AG10803 (cell line): ENCODE results near the gene SENP5.
A peak's percentile ranks its signal among the peaks of the same experiment; 100 is the strongest.

ENCODE experiments used
- DNase-seq: peaks from one replicate; pipeline ENCODE4 v3.0.0; 2010; ENCODE audit warnings: low read depth
- H3K4me3 ChIP-seq: 2 replicates; pipeline ENCODE4 v1.5.1; 2011; ENCODE audit warnings: mild to moderate bottlenecking, low read length, control low read depth
- TF ChIP-seq, protein P1 (sequence below): conservative IDR thresholded peaks from 2 replicates; pipeline ENCODE4 v1.5.1; 2011; ENCODE audit warnings: mild to moderate bottlenecking, low read length, control low read depth, inconsistent platforms

SENP5 gene

DNA sequence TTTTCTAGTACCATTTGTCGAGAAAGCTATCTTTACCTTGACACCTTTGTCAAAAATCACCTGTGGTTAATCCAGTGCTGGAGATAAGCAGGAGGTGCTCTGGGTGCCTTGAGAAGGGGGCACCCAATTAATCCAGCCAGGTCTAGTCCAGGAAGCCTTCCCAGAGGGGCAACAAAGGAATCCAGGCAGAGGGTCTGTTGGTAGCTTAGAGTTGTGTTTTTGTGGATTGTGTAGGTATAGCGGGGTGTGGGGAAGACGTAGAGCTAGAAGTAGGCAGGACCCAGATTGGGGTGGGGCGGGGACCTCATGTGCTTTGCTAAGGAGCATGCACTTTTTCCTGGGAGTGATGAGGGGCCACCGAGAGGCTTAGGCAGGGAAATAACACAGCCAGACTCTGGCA is 106.9 kb downstream of the SENP5 start:
- TF ChIP-seq, protein P1, sequence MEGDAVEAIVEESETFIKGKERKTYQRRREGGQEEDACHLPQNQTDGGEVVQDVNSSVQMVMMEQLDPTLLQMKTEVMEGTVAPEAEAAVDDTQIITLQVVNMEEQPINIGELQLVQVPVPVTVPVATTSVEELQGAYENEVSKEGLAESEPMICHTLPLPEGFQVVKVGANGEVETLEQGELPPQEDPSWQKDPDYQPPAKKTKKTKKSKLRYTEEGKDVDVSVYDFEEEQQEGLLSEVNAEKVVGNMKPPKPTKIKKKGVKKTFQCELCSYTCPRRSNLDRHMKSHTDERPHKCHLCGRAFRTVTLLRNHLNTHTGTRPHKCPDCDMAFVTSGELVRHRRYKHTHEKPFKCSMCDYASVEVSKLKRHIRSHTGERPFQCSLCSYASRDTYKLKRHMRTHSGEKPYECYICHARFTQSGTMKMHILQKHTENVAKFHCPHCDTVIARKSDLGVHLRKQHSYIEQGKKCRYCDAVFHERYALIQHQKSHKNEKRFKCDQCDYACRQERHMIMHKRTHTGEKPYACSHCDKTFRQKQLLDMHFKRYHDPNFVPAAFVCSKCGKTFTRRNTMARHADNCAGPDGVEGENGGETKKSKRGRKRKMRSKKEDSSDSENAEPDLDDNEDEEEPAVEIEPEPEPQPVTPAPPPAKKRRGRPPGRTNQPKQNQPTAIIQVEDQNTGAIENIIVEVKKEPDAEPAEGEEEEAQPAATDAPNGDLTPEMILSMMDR, result no peak

DNA sequence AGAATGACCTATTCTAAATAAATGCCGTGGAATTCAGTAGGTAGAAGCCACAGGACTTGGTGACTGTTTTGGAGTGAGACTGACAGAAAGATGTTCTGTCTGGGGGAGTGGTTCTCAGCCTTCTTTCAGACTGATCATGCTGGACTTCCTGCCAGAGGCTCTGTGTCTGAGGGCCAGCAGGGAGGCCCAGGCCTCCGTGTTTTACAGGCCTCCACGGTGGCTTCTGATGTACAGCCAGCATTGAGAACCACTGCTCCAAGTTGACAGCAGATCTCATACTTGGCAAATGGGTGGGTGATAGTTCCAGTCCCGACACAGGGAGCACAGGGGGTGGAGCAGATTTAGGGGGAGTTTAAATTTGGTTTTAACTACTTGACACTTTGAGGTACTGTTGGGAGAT is 107.6 kb downstream of the SENP5 start:
- TF ChIP-seq, protein P1, result no peak
- no peak overlapping the region for H3K4me3 ChIP-seq
- no peak for DNase-seq

More for the DNA sequence above, 106.9 kb downstream of the SENP5 start:
- no peak overlapping the region for H3K4me3 ChIP-seq
- DNase-seq, result no peak

DNA sequence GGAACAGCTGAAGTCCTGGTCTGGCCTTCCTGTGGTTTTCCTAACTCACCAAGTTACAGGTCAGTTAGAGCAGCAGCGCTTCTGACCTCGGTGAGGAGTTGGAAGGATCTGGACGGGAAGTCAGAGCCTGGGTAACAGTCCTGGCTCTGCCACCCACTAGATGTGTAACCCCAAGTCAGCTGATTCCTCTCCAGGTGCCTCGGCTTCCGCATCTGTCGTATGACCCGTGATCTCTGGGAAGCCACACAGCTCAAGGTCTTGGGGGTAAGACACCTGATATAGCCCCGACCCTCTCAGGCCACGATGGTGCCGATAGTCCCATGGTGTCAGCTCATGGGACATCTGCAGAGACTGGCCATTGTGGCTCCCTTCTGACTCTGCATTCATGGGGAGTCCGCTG is 109.2 kb downstream of the SENP5 start:
- TF ChIP-seq, protein P1, result no peak
- H3K4me3 ChIP-seq, result no peak overlapping the region
- no peak for DNase-seq

DNA sequence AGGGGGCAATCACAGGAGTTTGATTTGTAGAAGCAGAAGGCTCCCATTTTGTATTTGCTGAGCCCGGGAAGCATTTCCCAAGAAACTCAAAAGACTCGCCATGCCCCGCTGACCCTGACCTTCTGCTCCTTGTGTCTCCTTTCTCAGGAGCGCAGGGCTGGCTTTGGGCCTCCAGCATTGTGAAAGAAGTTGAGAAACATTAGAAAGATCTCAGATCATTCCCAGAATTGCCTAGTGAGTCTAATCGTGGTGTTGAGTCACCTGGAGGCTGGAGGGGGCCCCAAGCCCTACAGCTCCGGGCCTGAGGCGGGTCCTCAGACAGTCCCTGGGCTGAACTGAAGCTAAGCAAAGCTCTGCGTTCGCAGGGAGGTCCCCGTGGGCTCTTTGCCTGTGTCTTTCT is 111.8 kb downstream of the SENP5 start:
- peak; percentile 69 for DNase-seq
- TF ChIP-seq, protein P1, result no peak
- H3K4me3 ChIP-seq, result no peak overlapping the region

DNA sequence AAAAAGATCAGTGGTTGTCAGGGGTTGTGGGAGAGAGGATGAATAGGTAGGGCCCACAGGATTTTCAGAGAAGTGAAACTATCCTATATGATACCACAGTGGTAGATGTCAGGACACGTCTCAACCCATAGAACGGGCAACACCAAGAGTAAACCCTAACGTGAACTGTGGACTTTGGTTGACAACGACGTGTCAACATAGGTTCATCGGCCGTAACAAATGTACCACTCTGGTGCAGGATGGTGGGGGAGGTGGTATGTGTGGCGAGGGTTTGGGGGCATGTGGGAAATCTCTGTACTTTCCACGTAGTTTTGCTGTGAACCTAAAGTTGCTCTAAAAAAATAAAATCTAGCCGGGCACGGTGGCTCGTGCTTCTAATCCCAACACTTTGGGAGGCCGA is 113.9 kb downstream of the SENP5 start:
- TF ChIP-seq, protein P1, result no peak
- H3K4me3 ChIP-seq, result no peak overlapping the region
- no peak for DNase-seq

DNA sequence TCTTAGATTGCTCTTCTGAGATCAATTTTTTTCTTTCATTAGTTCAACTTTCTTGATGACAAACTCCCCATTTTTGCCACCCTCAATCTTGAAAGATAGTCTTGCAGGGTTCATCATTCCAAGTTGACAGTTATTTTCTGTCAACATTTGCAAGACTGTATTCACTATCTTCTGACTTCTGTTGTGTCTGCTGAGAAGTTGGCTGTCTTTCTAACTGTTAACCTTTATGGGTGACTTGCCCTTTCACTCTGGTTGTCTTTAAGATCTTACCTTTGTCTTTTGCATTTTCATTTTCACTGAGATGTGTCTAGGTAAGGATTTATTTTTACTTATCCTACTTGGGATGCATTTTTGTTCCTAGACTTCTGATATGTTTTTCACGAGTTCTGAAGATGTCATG is 115.5 kb downstream of the SENP5 start:
- no peak overlapping the region for H3K4me3 ChIP-seq
- TF ChIP-seq, protein P1, result no peak
- no peak for DNase-seq
